ENCODE measurements around the gene ICA1.

The ICA1 gene

GRCh38 chr7:8152489-8153192 lies 109.3 kb downstream of the ICA1 start:
- H3K4me3 ChIP-seq (ENCODE audit: low read length), result no peak overlapping the region
- TF ChIP-seq CTCF (conservative IDR thresholded peaks at IDR 0.05; ENCODE audit: low read length), result no peak
- DNase-seq (ENCODE audit: low read depth), result no peak

DNA sequence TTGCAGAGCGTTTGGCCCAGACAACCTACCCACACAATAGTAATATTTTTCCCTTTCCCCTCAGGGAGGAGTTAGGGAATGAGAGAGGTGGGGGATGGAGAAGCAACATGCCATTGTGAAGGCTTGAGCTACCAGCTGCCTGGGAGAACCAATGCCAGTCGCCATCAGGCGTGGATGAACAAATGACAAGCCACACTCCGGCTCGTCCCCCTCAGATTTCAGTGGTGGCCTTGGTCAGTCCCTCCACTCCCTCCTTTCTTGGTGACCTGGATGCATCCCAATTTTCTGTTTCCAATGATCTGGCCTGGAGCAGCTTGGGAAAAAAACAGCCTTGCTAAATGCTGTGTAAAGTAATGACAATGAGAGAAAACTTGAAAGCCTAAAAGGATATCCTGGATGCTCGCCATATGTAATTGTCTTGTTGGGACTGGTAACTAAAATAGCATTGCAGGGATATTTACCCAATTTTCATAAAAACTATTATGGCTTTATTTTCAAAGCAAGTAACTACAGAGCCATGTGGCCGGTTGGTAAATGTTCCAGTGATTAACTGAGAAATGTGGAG lies 110.7 kb downstream of the ICA1 start:
- no peak for DNase-seq (ENCODE audit: low read depth)
- no peak for TF ChIP-seq CTCF (conservative IDR thresholded peaks at IDR 0.05; ENCODE audit: low read length)

GRCh38 chr7:8149222-8149621 lies 112.7 kb downstream of the ICA1 start:
- no peak for TF ChIP-seq CTCF (conservative IDR thresholded peaks at IDR 0.05; ENCODE audit: low read length)
- no peak overlapping the region for H3K4me3 ChIP-seq (ENCODE audit: low read length)
- peak; percentile 17 for DNase-seq (ENCODE audit: low read depth)

More for the DNA sequence above, 110.7 kb downstream of the ICA1 start:
- H3K4me3 ChIP-seq (ENCODE audit: low read length), result no peak overlapping the region

DNA sequence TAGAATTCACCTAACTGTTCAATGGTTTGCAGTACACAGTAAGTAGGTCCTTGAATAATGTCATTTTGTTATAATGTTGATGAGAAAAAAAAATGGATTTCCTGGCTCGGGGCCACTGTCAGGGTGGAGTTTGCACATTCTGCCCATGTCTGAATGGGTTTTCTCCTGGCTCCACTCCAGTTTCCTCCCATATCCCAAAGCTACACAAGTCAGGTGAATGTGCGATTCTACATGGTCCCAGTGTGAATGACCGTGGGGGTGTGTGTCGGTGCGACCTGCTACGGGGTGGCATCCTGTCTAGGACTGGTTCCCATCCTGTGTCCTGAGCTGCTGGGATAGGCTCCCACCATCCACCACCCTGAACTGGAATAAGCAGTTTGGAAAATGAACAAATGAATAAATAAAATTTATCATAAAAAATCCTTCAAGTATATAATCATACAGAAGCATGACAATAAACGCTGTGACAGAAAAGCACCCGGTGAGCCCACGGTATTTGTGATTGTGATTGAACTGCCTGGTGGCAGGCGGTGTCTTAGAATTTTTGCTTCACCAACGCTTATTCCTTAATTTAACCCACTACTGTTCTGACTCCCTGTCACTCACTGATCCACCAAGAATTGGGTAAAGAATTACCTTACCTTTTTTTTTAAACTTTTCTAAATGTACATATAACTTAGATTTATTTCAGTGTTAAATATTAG lies 114.1 kb downstream of the ICA1 start:
- H3K4me3 ChIP-seq (ENCODE audit: low read length), result no peak overlapping the region
- TF ChIP-seq CTCF (conservative IDR thresholded peaks at IDR 0.05; ENCODE audit: low read length), result no peak
- no peak for DNase-seq (ENCODE audit: low read depth)

DNA sequence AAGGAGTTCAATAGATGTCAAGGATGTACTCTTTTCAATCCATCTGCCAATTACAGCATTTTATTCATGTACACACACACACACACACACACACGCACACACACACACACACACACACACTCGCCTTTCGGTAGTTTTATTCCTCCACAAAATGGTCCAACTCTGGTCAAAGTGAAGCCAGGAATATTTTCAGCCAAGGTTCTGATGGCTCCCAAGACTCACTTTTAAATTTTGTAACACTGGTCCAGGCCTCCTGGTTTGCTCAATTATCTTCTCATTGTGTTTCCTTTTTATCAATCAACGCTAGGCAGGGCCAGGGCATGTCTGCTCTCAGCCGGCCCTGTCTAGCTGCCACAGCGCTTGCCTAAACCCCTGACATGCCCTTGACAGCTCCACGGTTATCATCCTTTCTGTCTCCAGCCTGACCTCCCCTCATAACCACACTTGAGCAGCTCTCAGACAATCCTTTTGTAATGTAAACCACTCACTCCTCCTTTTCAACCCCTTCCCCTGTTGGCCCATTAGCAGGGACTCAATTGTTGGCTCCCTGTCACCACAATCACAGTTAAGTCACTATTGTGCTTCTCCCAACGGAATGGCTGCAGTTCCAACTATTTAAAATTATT lies 115.1 kb downstream of the ICA1 start:
- DNase-seq (ENCODE audit: low read depth), result no peak
- TF ChIP-seq CTCF (conservative IDR thresholded peaks at IDR 0.05; ENCODE audit: low read length), result no peak

GRCh38 chr7:8146106-8146787 lies 115.7 kb downstream of the ICA1 start:
- H3K4me3 ChIP-seq (ENCODE audit: low read length), result no peak overlapping the region
- DNase-seq (ENCODE audit: low read depth), result no peak

More for the DNA sequence above, 115.1 kb downstream of the ICA1 start:
- no peak overlapping the region for H3K4me3 ChIP-seq (ENCODE audit: low read length)

More at GRCh38 chr7:8146106-8146787, 115.7 kb downstream of the ICA1 start:
- TF ChIP-seq CTCF (conservative IDR thresholded peaks at IDR 0.05; ENCODE audit: low read length), result no peak
